OCI-LY1 (cell line): ENCODE data around the gene MAGI1.

Experiments used
- CTCF ChIP-seq: fragments of 200-600 bp; sonication (generic), shearing (Covaris generic); IDR thresholded peaks from 2 replicates; pipeline ENCODE4 v1.5.1; 2017; ENCODE audit warnings: mild to moderate bottlenecking, antibody characterized with exemption, low read length, moderate library complexity, mixed read lengths
- EZH2 ChIP-seq: fragments of 200-600 bp; sonication (generic), shearing (Covaris generic); IDR thresholded peaks from 2 replicates; pipeline ENCODE4 v1.8.0; 2017; ENCODE audit warnings: borderline replicate concordance, mixed run types, mild to moderate bottlenecking, antibody characterized with exemption, low read length, moderate library complexity, mixed read lengths

GRCh38 chr3:65500398-65501306 lies 538.1 kb downstream of the MAGI1 start:
- TF ChIP-seq CTCF (no peak), EZH2 (no peak)
